Astrocyte of the spinal cord (primary cell): ENCODE results near the gene PPP1R2C.

ENCODE experiments used
- DNase-seq: peaks from one replicate; pipeline ENCODE4 v3.0.0; 2011; ENCODE audit warnings: low read depth, low spot score
- H3K4me3 ChIP-seq: 2 replicates; pipeline ENCODE4 v1.5.1; 2011; ENCODE audit warnings: low read depth, mild to moderate bottlenecking, low read length, moderate library complexity
- in situ Hi-C: cut with HindIII; loops from 2 replicates; pipeline ENCODE4 v1.10.0; 2017; ENCODE audit warnings: low sequenced_read_pairs
- TF ChIP-seq, protein P1 (sequence below): IDR thresholded peaks from 2 replicates; pipeline ENCODE4 v1.5.1; 2012; ENCODE audit warnings: low read depth, mild to moderate bottlenecking, low read length, inconsistent platforms

The PPP1R2C gene

DNA sequence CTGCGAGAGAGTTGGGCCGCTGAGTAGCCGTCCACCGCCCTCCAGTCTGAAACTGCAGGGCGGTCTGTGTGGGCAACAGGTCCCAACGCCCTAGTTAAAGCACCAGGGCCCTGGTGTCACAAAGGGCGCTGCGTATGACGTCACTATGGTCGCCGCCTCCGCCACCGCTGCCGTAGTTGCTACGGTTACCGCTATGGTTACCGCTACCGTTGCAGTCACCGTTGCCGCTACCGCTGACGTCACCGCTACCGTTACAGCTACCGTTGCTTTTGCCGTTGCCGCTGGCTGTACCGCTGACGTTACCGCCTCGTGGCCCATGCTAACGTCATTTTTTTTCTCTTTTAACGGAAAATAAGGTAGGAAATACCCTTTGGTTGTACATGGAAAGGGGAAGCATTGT is at the start of gene PPP1R2C:
TSS of gene PPP1R2C (minus strand) at position 68 of the 400 bp plus-strand sequence. CDS start 84 bp downstream, outside the sequence.
- no peak for DNase-seq
- TF ChIP-seq, protein P1, sequence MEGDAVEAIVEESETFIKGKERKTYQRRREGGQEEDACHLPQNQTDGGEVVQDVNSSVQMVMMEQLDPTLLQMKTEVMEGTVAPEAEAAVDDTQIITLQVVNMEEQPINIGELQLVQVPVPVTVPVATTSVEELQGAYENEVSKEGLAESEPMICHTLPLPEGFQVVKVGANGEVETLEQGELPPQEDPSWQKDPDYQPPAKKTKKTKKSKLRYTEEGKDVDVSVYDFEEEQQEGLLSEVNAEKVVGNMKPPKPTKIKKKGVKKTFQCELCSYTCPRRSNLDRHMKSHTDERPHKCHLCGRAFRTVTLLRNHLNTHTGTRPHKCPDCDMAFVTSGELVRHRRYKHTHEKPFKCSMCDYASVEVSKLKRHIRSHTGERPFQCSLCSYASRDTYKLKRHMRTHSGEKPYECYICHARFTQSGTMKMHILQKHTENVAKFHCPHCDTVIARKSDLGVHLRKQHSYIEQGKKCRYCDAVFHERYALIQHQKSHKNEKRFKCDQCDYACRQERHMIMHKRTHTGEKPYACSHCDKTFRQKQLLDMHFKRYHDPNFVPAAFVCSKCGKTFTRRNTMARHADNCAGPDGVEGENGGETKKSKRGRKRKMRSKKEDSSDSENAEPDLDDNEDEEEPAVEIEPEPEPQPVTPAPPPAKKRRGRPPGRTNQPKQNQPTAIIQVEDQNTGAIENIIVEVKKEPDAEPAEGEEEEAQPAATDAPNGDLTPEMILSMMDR: no peak
- in situ Hi-C loops: no loop called here
- no peak within 1 kb of the TSS for H3K4me3 ChIP-seq

DNA sequence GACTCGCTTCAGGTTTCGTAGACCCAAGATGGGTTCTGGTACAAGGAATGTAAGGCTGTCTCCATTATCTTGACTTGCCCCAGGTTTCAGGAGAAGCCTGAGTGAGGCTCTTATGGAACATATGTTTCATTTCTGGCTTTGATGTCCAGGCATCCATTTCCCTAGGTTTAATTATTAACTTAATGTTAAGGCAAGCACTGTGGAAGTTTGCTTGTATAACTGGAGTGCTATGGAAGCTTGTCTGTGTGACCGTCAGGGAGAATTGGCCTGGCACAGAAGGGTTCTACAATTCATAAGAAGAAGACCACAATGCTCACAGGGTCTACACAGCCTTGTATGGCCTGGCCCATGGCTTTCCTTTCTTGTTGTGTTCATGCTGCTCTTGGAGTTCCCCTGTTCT is 47.2 kb upstream of the PPP1R2C start:
- no peak overlapping the region for H3K4me3 ChIP-seq
- no peak for DNase-seq
- in situ Hi-C loops: no loop called here
- TF ChIP-seq, protein P1: no peak

DNA sequence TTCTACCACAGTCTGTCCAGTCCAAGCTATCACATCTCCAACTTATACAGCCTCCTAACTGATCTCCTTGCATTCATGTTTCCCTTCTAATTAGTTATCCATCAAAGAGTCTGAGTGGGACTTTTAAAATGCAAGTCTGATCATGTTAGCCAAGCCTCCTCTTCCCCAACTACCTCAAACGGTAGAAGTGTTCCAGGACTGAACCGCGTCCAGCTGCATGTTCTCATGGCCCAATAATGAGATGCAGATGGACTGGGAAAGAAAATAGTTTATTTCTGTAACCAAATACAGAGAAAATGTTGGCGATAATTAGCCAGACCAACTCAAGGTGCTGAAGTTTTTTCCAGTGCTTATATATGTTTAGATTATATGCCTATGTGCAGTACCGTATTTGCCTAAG is 46.6 kb upstream of the PPP1R2C start:
- in situ Hi-C loops: no loop called here
- no peak for DNase-seq
- H3K4me3 ChIP-seq: no peak overlapping the region
- TF ChIP-seq, protein P1: no peak

DNA sequence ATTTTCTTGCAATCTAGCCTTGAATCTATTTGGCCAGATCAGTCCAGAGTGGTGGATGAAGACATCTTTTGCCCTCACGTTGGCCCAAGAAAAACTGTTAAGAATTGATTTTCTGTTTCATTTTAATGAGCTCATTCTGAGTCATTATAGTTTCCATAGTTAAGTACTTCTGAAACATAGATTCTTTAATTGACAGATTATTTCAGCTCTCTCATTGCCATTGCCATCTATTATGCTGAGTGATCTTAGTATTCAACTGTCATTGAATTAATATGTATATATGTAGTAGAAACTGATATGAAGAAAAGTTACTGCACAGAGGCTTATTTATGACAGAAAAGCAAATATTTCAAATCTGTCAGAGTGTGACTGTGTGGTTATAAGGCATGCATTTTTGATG is 45.5 kb upstream of the PPP1R2C start:
- in situ Hi-C loops: no loop called here

DNA sequence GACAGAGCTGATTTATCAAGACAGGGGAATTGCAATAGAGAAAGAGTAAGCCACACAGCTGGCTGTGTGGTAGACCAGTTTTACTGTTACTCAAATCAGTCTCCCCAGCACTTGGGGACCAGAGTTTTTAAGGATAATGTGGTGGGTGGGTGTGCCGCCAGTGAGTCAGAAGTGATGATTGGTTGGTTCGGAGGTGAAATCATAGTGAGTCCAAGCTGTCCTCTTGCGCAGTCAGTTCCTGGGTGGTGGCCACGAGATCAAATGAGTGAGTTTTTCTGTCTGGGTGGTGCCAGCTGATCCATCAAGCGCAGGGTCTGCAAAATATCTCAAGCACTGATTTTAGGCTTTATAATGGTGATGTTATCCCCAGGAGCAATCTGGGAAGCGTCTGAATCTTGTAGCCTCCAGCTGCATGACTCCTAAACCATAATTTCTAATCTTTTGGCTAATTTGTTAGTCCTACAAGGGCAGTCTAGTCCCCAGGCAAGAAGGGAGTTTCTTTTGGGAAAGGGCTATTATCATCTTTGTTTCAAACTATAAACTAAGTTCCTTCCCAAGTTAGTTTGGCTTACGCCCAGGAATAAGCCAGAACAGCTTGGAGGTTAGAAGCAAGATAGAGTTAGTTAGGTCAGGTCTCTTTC is 44.0 kb upstream of the PPP1R2C start:
- DNase-seq: no peak
- H3K4me3 ChIP-seq: no peak overlapping the region
- in situ Hi-C loops: no loop called here
- TF ChIP-seq, protein P1: no peak

More for the DNA sequence above, 45.5 kb upstream of the PPP1R2C start:
- no peak overlapping the region for H3K4me3 ChIP-seq
- DNase-seq: no peak
- TF ChIP-seq, protein P1: no peak

DNA sequence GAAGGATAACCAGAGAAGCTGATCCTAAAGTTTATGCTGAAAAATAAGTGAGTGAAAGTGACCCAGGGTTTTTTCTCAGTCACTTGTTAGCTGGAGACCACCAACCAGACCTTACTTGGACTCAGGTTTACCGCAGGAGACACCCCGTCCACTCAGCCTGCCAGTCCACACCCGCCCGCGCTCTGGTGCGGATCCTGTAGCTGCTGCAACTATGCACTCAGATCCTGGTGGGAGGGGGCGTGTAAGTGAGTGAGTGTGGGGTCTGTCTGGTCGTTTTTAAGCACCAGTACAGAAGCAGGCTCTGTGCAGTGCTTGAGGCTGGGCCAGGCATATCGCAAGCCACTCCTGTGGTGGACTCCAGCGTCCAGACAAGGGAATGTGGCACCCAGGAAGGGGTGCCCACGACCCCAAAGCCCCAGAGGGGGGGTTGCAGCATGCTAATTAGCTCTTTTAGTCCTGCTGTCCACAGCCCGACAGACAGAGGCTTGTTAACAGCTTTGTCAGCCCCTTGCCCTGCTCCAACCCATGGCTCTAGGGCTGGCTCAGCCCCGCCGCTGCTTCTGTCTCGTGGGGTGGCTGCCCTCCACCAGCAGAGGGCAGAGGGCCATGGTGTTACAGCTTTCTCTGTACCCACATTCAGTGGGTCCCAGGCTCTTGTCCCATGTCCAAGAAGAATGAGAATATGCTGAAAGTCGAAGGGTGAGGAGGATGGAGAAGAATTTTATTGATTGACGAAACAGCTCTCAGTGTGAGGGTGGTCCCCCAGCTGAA is 40.4 kb upstream of the PPP1R2C start:
- TF ChIP-seq, protein P1: no peak
- no peak overlapping the region for H3K4me3 ChIP-seq
- no peak for DNase-seq
- in situ Hi-C loops: no loop called here
